ENCODE data around the gene LRP10. TPM values are rescaled to one million over a fixed set of nuclear protein-coding genes. Genes with fewer than 3 reads are reported as not detected.
"Not testable (repeated sequence)": the region's sequence is repeated elsewhere in the genome, so short reads cannot be mapped to it uniquely, and the experiment has no call there.

Gene LRP10
- total RNA-seq, 1 donor from 2014 or later: 43.1 TPM

DNA sequence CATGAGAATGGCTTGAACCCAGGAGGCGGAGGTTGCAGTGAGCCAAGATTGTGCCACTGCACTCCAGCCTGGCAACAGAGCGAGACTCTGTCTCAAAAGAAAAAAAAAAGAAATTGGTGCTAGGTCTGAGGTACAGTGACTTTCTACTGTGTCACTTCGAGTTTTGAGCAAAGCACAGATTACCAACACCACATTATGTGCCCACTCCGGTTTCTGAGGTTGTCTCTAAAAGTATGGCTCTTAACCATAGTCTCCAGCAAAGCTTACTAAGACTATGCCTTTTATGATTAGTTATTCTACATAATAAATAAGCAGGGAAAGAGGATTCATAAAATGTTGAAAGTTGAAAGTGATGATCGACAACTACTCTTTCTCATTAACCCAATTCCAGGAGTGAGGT, 39.4 kb downstream of the LRP10 start:
- Mint-ChIP-seq H3K27ac (no peak overlapping the region), H3K36me3 (ENCODE audit: insufficient read depth) (peaks cover 21% of the 10 kb centered on the region), H3K27me3 (no peaks in the 10 kb centered on the region), H3K4me1 (ENCODE audit: low read depth) (peaks cover 4% of the 10 kb centered on the region), H3K4me3 (ENCODE audit: low read depth) (no peak overlapping the region), H3K9me3 (ENCODE audit: low read depth) (no peaks in the 10 kb centered on the region)
- no peak for DNase-seq (ENCODE audit: low spot score, unreplicated experiment)
- TF ChIP-seq, protein P1, sequence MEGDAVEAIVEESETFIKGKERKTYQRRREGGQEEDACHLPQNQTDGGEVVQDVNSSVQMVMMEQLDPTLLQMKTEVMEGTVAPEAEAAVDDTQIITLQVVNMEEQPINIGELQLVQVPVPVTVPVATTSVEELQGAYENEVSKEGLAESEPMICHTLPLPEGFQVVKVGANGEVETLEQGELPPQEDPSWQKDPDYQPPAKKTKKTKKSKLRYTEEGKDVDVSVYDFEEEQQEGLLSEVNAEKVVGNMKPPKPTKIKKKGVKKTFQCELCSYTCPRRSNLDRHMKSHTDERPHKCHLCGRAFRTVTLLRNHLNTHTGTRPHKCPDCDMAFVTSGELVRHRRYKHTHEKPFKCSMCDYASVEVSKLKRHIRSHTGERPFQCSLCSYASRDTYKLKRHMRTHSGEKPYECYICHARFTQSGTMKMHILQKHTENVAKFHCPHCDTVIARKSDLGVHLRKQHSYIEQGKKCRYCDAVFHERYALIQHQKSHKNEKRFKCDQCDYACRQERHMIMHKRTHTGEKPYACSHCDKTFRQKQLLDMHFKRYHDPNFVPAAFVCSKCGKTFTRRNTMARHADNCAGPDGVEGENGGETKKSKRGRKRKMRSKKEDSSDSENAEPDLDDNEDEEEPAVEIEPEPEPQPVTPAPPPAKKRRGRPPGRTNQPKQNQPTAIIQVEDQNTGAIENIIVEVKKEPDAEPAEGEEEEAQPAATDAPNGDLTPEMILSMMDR (IDR thresholded peaks at IDR 0.05; ENCODE audit: unreplicated experiment): no peak

DNA sequence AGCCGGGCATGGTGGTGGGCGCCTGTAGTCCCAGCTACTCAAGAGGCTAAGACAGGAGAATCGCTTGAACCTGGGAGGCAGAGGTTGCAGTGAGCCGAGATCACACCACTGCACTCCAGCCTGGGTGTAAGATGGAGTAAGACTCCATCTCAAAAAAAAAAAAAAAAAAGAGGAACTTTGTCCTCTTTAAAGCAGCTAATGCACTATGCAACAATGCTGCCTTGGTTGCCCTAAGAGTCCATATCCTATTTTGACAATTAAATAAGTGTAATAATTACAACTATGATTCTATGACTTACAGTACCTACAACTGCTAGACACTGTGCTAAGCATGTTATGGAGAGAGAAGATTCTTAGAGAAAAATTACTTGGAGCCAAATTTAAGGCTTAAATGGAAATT, 43.3 kb downstream of the LRP10 start:
- Mint-ChIP-seq H3K36me3 (ENCODE audit: insufficient read depth) (peaks cover 13% of the 10 kb centered on the region), H3K4me1 (ENCODE audit: low read depth) (peaks cover 22% of the 10 kb centered on the region)
- not testable (repeated sequence) for H3K9me3 Mint-ChIP-seq (ENCODE audit: low read depth); H3K4me3 Mint-ChIP-seq (ENCODE audit: low read depth); H3K27ac Mint-ChIP-seq; H3K27me3 Mint-ChIP-seq; DNase-seq (ENCODE audit: low spot score, unreplicated experiment)

DNA sequence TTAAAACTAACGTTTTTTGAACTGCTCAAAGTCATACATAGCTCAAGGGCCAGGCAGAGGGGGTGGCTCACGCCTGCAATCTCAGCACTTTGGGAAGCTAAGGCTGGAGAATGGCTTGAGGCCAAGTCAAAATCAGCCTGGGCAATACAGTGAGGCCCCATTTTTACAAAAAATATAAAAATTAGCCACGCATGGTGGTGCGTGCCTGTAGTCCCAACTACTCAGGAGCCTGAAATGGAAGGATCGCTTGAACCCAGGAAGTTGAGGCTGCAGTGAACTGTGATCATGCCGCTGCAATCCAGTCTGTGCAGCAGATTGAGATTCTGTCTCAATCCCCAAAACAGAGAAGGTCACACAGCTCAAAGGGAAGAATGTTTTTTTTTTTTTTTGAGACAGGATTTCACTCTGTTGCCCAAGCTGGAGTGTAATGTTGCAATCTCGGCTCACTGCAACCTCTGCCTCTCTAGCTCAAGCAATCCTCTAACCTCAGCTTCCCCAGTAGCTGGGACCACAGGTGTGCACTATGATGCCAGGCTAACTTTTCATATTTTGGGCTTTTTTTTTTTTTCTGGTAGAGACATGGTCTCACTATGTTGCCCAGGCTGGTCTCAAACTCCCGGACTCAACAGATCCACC, 44.5 kb downstream of the LRP10 start:
- peaks cover 22% of the 10 kb centered on the region for H3K4me1 Mint-ChIP-seq (ENCODE audit: low read depth)
- H3K36me3 Mint-ChIP-seq (ENCODE audit: insufficient read depth): peaks cover 14% of the 10 kb centered on the region
- peak overlapping the region; percentile 59 for H3K27ac Mint-ChIP-seq
- no peak for DNase-seq (ENCODE audit: low spot score, unreplicated experiment)
- H3K4me3 Mint-ChIP-seq (ENCODE audit: low read depth): no peak overlapping the region
- no peaks in the 10 kb centered on the region for H3K27me3 Mint-ChIP-seq
- TF ChIP-seq, protein P1 (IDR thresholded peaks at IDR 0.05; ENCODE audit: unreplicated experiment): no peak
- H3K9me3 Mint-ChIP-seq (ENCODE audit: low read depth): no peaks in the 10 kb centered on the region

DNA sequence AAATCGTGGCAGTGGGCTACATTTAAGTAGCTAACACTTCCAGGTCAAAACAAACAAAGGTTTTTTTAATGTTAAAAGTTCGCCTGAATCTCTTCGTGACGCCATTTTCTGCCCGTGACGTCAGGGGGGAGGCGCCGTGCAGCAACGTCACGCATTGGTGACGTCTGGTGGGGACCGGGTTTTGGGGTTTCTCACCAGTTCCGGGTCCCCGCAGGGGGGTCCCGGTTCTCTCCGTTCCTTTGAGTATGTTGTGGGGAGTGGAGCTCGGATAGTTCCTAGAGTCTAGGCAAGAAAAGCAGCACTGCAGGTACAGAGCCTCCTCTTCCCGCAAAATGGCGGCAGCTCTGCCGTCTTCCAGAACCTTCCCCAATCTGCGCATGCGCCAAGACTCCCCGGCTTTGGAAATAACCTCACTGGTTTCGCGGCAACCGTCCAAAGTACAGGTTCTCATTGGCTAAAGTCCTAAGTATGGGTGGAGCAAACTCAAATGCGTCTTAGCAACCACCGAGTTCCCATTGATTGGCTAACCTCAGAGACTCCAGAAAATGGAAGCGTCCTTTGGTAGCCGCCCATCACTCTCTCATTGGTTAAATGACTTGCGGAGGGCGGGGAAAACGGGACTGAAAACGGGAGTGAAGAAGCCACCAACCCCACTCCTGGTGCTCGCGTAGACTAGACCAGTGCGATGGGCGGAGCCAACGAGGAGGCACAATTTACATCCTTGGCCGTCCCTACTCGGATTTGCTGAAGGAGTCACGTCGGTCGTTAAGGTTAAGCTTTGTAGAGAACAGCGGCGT, 47.5 kb downstream of the LRP10 start, which contains the start of gene RBM23:
Gene RBM23 (minus strand): TSS at position 346 of the 797 bp plus-strand sequence.
- Mint-ChIP-seq H3K27me3 (no peaks in the 10 kb centered on the region), H3K4me1 (ENCODE audit: low read depth) (peaks cover 18% of the 10 kb centered on the region), H3K36me3 (ENCODE audit: insufficient read depth) (peaks cover 28% of the 10 kb centered on the region), H3K27ac (peak within 1 kb of the TSS; percentile 100), H3K9me3 (ENCODE audit: low read depth) (no peaks in the 10 kb centered on the region), H3K4me3 (ENCODE audit: low read depth) (peak within 1 kb of the TSS; percentile 92)
- DNase-seq (ENCODE audit: low spot score, unreplicated experiment): peak; percentile 99
- TF ChIP-seq, protein P1 (IDR thresholded peaks at IDR 0.05; ENCODE audit: unreplicated experiment): no peak

DNA sequence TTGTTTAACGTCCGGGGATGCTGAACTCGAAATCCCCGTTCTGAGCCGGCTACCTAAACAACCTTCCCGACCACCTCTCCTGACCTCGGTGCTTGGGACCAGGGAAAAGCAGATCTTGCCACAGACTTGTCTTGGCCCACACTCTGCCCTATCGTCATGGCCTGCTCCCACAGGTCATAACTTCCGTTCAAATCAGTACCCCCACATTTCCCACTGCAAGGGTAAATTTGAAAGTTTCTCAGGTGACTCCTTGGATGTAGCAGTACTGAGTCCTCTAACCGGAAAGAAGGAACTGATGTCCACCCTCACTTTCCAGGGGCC, 48.0 kb downstream of the LRP10 start:
- Mint-ChIP-seq H3K4me1 (ENCODE audit: low read depth) (peaks cover 18% of the 10 kb centered on the region), H3K4me3 (ENCODE audit: low read depth) (peak overlapping the region; percentile 92), H3K27ac (peak overlapping the region; percentile 100), H3K9me3 (ENCODE audit: low read depth) (no peaks in the 10 kb centered on the region), H3K36me3 (ENCODE audit: insufficient read depth) (peaks cover 26% of the 10 kb centered on the region), H3K27me3 (no peaks in the 10 kb centered on the region)
- TF ChIP-seq, protein P1 (IDR thresholded peaks at IDR 0.05; ENCODE audit: unreplicated experiment): no peak
- DNase-seq (ENCODE audit: low spot score, unreplicated experiment): no peak
